Rectal smooth muscle tissue (tissue), 1 donor: ENCODE measurements around the gene KANK4.

Source experiments
- H3K27ac ChIP-seq: one replicate; pipeline ENCODE4 v1.7.0; 2013; ENCODE audit warnings: low read depth, low read length, inconsistent platforms
- H3K27me3 ChIP-seq: one replicate; pipeline ENCODE4 v1.7.0; 2013; ENCODE audit warnings: low read length; ENCODE audit not compliant: control insufficient read depth, insufficient read depth
- H3K36me3 ChIP-seq: one replicate; pipeline ENCODE4 v1.7.0; 2013; ENCODE audit warnings: low read length; ENCODE audit not compliant: control insufficient read depth, insufficient read depth
- H3K4me1 ChIP-seq: one replicate; pipeline ENCODE4 v1.7.0; 2013; ENCODE audit warnings: low read length; ENCODE audit not compliant: control insufficient read depth, insufficient read depth
- H3K4me3 ChIP-seq: one replicate; pipeline ENCODE4 v1.7.0; 2013; ENCODE audit warnings: low read length
- H3K9ac ChIP-seq: one replicate; pipeline ENCODE4 v1.7.0; 2013; ENCODE audit warnings: low read length

The KANK4 gene

GRCh38 chr1:62218604-62219003 lies 100.6 kb downstream of the KANK4 start:
- no peak overlapping the region for H3K27ac ChIP-seq
- no peaks in the 10 kb centered on the region for H3K4me1 ChIP-seq
- no peaks in the 10 kb centered on the region for H3K27me3 ChIP-seq
- no peak overlapping the region for H3K4me3 ChIP-seq
- no peaks in the 10 kb centered on the region for H3K36me3 ChIP-seq
- no peak overlapping the region for H3K9ac ChIP-seq

GRCh38 chr1:62213075-62213914 lies 105.9 kb downstream of the KANK4 start:
- no peak overlapping the region for H3K4me3 ChIP-seq
- H3K9ac ChIP-seq, result no peak overlapping the region
- H3K27ac ChIP-seq, result no peak overlapping the region
- H3K36me3 ChIP-seq, result no peaks in the 10 kb centered on the region
- H3K4me1 ChIP-seq, result no peaks in the 10 kb centered on the region
- no peaks in the 10 kb centered on the region for H3K27me3 ChIP-seq

DNA sequence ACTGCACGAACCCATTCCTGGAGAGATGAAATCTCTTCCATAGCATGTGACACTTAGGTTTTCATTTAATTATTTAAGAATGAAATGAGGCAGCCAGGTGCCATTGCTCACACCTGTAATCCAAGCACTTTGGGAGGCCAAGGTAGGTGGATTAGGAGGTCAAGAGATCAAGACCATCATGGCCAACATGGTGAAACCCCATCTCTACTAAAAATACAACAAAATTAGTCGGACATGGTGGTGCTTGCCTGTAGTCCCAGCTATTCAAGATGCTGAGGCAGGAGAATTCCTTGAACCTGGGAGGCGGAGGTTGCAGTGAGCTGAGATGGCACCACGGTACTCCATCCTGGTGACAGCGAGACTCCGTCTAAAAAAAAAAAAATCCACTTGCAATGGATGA lies 106.8 kb downstream of the KANK4 start:
- no peaks in the 10 kb centered on the region for H3K4me1 ChIP-seq
- no peaks in the 10 kb centered on the region for H3K36me3 ChIP-seq
- no peaks in the 10 kb centered on the region for H3K27me3 ChIP-seq
- no peak overlapping the region for H3K9ac ChIP-seq
- no peak overlapping the region for H3K27ac ChIP-seq
- no peak overlapping the region for H3K4me3 ChIP-seq

- H3K4me3 ChIP-seq, result no peak overlapping the region
- no peak overlapping the region for H3K27ac ChIP-seq
- no peaks in the 10 kb centered on the region for H3K36me3 ChIP-seq
- H3K4me1 ChIP-seq, result no peaks in the 10 kb centered on the region
- H3K27me3 ChIP-seq, result no peaks in the 10 kb centered on the region
- no peak overlapping the region for H3K9ac ChIP-seq
These were observed 108.3 kb downstream of the KANK4 start for GRCh38 chr1:62210960-62211359.

- H3K27me3 ChIP-seq, result no peaks in the 10 kb centered on the region
- no peak overlapping the region for H3K4me3 ChIP-seq
- no peaks in the 10 kb centered on the region for H3K36me3 ChIP-seq
- H3K4me1 ChIP-seq, result no peaks in the 10 kb centered on the region
- no peak overlapping the region for H3K9ac ChIP-seq
- H3K27ac ChIP-seq, result no peak overlapping the region
These were observed 109.2 kb downstream of the KANK4 start for GRCh38 chr1:62209931-62210595.

GRCh38 chr1:62208970-62209369 lies 110.3 kb downstream of the KANK4 start:
- Histone ChIP-seq H3K4me1 (no peaks in the 10 kb centered on the region), H3K27ac (no peak overlapping the region), H3K4me3 (no peak overlapping the region), H3K9ac (no peak overlapping the region), H3K36me3 (no peaks in the 10 kb centered on the region), H3K27me3 (no peaks in the 10 kb centered on the region)

DNA sequence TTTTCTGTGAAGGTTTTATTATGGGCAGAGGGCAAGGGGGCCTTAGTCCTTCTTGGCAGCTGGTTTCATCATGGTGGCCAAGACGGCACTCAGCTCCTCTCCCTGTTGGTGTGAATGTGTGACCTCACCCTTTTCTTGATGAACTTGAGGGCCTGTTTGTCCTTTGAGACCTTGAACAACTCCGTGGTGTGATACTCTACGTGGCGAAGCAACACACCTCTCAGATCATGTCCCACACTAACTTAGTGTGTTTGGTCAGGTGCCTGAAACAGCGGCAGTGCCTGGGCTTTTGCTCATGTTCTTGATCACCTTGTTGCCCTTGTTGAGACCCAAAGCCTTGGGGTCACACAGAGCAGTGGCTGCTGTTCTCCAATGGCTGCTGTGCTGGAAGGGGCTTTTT lies 111.1 kb downstream of the KANK4 start:
- Histone ChIP-seq H3K27ac (no peak overlapping the region), H3K4me1 (no peaks in the 10 kb centered on the region), H3K9ac (no peak overlapping the region), H3K36me3 (no peaks in the 10 kb centered on the region), H3K27me3 (no peaks in the 10 kb centered on the region), H3K4me3 (no peak overlapping the region)

DNA sequence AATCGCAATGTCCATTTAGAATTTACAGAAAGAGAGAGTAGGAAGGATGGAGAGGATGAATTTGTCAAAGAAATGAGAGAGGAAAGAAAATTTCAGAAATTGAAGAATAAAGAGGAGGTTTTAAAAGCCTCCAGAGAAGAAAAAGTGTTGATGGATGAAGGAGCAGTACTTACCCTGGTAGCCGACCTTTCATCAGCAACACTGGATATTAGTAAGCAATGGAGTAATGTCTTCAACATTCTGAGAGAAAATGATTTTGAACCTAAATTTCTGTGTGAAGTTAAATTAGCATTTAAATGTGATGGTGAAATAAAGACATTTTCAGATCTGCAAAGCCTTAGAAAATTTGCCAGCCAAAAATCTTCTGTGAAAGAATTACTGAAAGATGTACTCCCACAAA lies 112.0 kb downstream of the KANK4 start:
- H3K27ac ChIP-seq, result no peak overlapping the region

DNA sequence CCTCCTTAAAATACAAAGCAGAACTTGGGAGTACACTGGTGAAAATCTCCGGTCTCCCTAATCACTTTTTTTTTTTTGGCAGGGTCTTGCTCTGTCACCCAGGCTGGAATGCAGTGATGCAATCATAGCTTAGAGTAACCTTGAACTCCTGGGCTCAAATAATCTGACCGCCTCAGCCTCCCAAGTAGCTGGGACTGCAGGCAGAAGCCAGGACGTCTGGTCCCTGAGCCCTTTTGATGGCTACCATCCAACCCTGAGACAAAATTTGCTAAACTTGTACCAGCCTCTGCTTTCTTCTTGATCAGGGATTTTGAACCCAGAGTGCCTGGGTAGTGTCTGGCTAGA lies 120.5 kb downstream of the KANK4 start:
- H3K27me3 ChIP-seq, result no peaks in the 10 kb centered on the region
- no peak overlapping the region for H3K27ac ChIP-seq
- no peak overlapping the region for H3K4me3 ChIP-seq
- no peak overlapping the region for H3K9ac ChIP-seq
- H3K4me1 ChIP-seq, result no peaks in the 10 kb centered on the region
- no peaks in the 10 kb centered on the region for H3K36me3 ChIP-seq

More for the DNA sequence above, 112.0 kb downstream of the KANK4 start:
- Histone ChIP-seq H3K36me3 (no peaks in the 10 kb centered on the region), H3K4me1 (no peaks in the 10 kb centered on the region), H3K4me3 (no peak overlapping the region), H3K27me3 (no peaks in the 10 kb centered on the region), H3K9ac (no peak overlapping the region)

DNA sequence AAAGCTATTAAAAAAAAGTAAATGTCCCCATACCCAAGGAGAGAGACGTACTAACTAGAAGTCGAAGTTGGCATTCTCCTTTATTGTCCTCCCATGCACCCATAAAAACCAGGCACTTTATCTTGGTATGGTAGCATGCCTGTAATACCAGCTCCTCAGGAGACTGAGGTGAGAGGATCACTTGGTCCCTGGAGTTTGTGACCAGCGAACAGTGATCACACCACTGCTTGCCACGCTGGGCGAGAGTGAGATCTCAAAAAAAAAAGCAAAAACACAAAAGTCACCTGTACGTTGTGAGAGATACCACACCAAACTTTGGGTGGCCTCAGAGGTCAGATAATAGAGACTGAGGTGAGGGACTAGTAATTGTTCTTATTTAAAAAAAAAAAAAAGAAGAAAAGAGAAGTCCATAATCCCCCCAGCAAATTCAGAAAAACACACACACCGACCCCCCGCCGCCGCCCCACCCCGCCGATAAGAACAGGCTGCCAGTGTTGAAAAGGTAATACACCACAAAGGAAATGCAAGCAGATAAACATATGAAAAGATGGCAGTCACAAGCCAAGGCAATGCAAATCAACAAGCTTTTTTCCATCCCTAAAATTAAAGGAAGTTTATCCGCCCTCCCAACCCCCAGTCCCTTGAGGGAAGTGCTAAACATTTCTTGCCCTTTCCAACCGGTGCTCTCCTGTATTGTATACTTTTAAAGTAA lies 121.0 kb downstream of the KANK4 start:
- Histone ChIP-seq H3K27me3 (no peaks in the 10 kb centered on the region), H3K4me3 (no peak overlapping the region), H3K9ac (no peak overlapping the region), H3K36me3 (no peaks in the 10 kb centered on the region), H3K4me1 (no peaks in the 10 kb centered on the region), H3K27ac (no peak overlapping the region)

DNA sequence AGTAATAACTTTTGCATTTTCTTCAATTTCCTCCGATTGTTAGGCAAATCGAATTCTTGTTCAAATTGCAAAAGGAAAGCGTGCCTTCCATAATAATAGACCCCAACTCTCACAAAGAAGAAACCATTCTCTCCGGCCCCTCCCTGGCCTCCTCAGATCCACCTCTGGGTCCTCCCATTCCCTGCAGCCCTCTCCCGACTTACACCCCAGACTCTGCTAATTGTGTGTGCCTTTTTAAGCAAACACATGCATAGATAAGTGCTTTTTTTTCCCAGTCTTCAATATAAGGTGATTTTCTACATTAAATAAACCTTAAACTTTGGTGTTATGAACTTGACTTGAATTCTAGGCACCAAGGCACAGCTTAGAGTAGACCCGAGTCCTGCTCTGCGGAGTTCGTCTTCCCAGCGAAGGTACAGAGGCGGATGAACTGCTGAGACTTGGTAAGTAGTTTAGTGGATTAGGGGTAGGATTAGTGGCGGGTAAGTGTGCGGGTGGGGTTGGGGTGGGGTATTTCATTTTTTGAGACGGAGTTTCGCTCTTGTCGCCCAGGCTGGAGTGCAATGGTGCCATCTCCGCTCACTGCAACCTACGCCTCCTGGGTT lies 123.0 kb downstream of the KANK4 start:
- H3K4me1 ChIP-seq, result no peaks in the 10 kb centered on the region
- no peak overlapping the region for H3K9ac ChIP-seq
- no peaks in the 10 kb centered on the region for H3K36me3 ChIP-seq
- H3K27me3 ChIP-seq, result no peaks in the 10 kb centered on the region
- H3K4me3 ChIP-seq, result no peak overlapping the region
- no peak overlapping the region for H3K27ac ChIP-seq
